Central memory CD8-positive, alpha-beta T cell (primary cell): ENCODE results near the gene CACNB2.

ENCODE experiments used
- ATAC-seq: fragments of 150-1000 bp; cut with Tn5 transposase; replicated peaks from 2 replicates; pipeline ENCODE4 v1.10.0; 2022; ENCODE audit warnings: mild to moderate bottlenecking, moderate FRiP score, moderate number of reproducible peaks; ENCODE audit not compliant: poor library complexity, severe bottlenecking; ENCODE audit errors: extremely low read depth
- DNase-seq, 2 donors: peaks; one replicate each; pipeline ENCODE4 v3.0.0; 2021; ENCODE audit warnings: low spot score in 2 of 2
- H3K27ac Mint-ChIP-seq: one replicate; pipeline ENCODE4 v1.8.0; 2022; ENCODE audit warnings: low read depth, mild to moderate bottlenecking, moderate library complexity, mixed read lengths
- H3K27me3 Mint-ChIP-seq: one replicate; pipeline ENCODE4 v1.8.0; 2022; ENCODE audit warnings: mixed read lengths
- H3K36me3 Mint-ChIP-seq: one replicate; pipeline ENCODE4 v1.8.0; 2022; ENCODE audit warnings: mild to moderate bottlenecking, moderate library complexity, mixed read lengths; ENCODE audit not compliant: insufficient read depth
- H3K4me1 Mint-ChIP-seq: one replicate; pipeline ENCODE4 v1.8.0; 2022; ENCODE audit warnings: mixed read lengths
- H3K4me3 Mint-ChIP-seq: one replicate; pipeline ENCODE4 v1.8.0; 2022; ENCODE audit warnings: mild to moderate bottlenecking, moderate library complexity, mixed read lengths
- H3K9me3 Mint-ChIP-seq: one replicate; pipeline ENCODE4 v1.8.0; 2022; ENCODE audit warnings: mixed read lengths

The CACNB2 gene

GRCh38 chr10:18359812-18360211 lies 219.6 kb downstream of the CACNB2 start:
- ATAC-seq, result no peak
- peaks cover 10% of the 10 kb centered on the region for H3K9me3 Mint-ChIP-seq
- no peaks in the 10 kb centered on the region for H3K36me3 Mint-ChIP-seq
- H3K4me1 Mint-ChIP-seq, result no peaks in the 10 kb centered on the region
- no peak for DNase-seq
- H3K27ac Mint-ChIP-seq, result no peak overlapping the region
- no peak overlapping the region for H3K4me3 Mint-ChIP-seq
- H3K27me3 Mint-ChIP-seq, result no peaks in the 10 kb centered on the region

DNA sequence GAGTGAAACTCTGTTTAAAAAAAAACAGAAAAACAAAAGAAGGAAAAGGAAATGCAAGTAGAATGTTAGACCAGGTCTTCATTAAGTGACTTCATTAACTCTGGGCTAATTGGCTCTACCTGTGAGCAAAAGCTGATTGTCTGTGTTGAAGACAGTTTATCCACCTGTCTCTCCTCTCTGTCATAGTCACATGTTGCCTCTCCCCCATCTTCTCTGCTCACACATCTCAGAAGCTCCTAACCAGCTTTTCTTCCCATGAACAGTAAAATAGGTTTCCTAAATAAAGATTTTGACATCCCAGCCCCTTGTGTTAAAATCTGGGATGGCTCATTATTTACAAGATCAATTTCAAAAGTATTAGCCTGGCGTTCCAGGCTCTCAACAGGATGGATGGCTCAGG lies 222.7 kb downstream of the CACNB2 start:
- no peaks in the 10 kb centered on the region for H3K36me3 Mint-ChIP-seq
- H3K9me3 Mint-ChIP-seq, result peaks cover 10% of the 10 kb centered on the region
- DNase-seq, result no peak
- H3K4me3 Mint-ChIP-seq, result no peak overlapping the region
- no peak overlapping the region for H3K27ac Mint-ChIP-seq
- no peaks in the 10 kb centered on the region for H3K4me1 Mint-ChIP-seq
- ATAC-seq, result no peak
- no peaks in the 10 kb centered on the region for H3K27me3 Mint-ChIP-seq

DNA sequence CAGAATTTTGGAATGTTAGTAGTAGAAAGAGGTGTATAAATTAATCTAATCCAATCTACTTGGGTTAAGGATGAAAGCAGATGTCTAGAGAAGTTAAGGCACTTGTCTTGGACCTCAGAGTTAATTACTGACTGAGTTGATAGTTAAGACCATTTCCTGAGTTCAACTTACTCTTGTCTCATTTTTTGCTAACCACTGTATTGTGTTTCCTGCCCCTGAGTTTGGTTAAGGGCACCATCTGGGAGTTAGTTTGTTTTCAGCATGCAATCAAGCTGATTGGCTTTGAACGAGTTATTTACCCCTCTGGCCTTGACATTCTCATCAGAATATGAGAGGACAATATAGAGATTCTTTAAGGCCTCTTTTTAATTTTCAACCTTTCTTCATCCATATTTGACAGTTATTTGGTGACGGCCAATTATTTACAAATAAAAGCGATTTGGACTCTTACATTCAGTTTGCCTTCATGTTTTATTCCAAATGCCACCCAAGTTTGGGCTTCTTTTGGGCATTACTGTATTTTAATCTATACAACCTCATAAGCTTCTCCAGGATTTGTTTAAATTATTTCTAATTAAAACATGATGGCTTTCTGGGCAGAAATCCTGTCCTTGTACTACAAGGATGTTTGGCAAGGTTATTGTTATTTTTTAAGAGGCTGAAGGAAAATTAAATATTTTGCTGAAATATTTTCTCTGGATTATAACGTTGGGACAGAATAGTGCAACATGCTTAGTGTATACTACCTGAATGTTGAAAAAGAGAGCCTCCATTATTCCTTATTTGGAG lies 225.0 kb downstream of the CACNB2 start:
- Mint-ChIP-seq H3K4me3 (no peak overlapping the region), H3K36me3 (no peaks in the 10 kb centered on the region), H3K4me1 (no peaks in the 10 kb centered on the region), H3K27me3 (no peaks in the 10 kb centered on the region), H3K9me3 (peaks cover 5% of the 10 kb centered on the region), H3K27ac (no peak overlapping the region)
- DNase-seq, result no peak
- ATAC-seq, result no peak

- ATAC-seq, result no peak
- Mint-ChIP-seq H3K36me3 (no peaks in the 10 kb centered on the region), H3K4me1 (no peaks in the 10 kb centered on the region), H3K4me3 (no peak overlapping the region), H3K27me3 (no peaks in the 10 kb centered on the region), H3K9me3 (peaks cover 5% of the 10 kb centered on the region), H3K27ac (no peak overlapping the region)
- DNase-seq, result no peak
These were observed 227.6 kb downstream of the CACNB2 start for GRCh38 chr10:18367840-18368239.

- H3K4me1 Mint-ChIP-seq, result no peaks in the 10 kb centered on the region
- H3K36me3 Mint-ChIP-seq, result no peaks in the 10 kb centered on the region
- no peak for DNase-seq
- H3K9me3 Mint-ChIP-seq, result peaks cover 5% of the 10 kb centered on the region
- ATAC-seq, result no peak
- no peaks in the 10 kb centered on the region for H3K27me3 Mint-ChIP-seq
- H3K27ac Mint-ChIP-seq, result no peak overlapping the region
- H3K4me3 Mint-ChIP-seq, result no peak overlapping the region
These were observed 228.0 kb downstream of the CACNB2 start for GRCh38 chr10:18368273-18368672.

DNA sequence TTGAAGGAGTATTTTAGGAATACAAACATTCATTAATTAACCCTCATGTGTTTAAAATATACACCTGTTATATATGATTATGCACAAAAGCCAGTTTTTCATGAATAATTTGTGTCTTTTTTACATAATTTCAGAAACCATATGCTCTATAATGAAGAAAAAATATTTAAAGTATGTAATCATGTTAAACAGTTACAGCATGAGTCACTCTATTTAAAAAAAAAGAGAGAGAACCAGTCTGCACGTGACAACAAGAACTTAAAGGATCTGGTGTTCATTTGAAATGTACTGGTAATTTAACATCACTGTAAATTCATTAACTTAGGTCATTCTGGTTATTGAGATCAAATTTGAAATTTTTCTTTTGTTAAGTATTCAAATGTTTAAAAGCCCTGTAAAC lies 228.5 kb downstream of the CACNB2 start:
- Mint-ChIP-seq H3K27ac (no peak overlapping the region), H3K27me3 (no peaks in the 10 kb centered on the region), H3K4me3 (no peak overlapping the region), H3K36me3 (no peaks in the 10 kb centered on the region), H3K4me1 (no peaks in the 10 kb centered on the region), H3K9me3 (peaks cover 5% of the 10 kb centered on the region)
- no peak for ATAC-seq
- DNase-seq, result no peak

GRCh38 chr10:18369859-18370473 lies 229.7 kb downstream of the CACNB2 start:
- H3K36me3 Mint-ChIP-seq, result no peaks in the 10 kb centered on the region
- H3K4me1 Mint-ChIP-seq, result no peaks in the 10 kb centered on the region

DNA sequence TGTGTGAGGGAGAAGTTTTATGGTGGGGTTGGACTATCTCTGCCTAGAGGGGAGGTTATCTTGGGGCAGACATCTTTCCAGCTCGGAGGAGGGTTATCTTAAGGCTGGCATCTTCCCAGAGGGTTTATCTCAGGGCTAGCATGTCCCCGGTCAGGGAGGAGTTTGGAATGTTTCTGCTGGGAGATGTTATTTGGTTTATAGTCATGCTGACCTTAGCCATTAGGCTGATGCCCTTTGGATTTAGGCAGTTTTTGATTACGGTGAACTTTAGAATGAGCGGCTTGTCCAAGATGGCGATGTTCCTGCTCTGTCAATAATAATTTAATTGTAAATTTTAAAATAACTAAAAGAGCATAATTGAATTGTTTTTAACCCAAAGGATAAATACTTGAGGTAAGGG lies 236.4 kb downstream of the CACNB2 start:
- DNase-seq (no peak), ATAC-seq (no peak)
- Mint-ChIP-seq H3K4me1 (no peaks in the 10 kb centered on the region), H3K27ac (no peak overlapping the region), H3K36me3 (no peaks in the 10 kb centered on the region), H3K4me3 (no peak overlapping the region), H3K27me3 (no peaks in the 10 kb centered on the region), H3K9me3 (peaks cover 11% of the 10 kb centered on the region)

More at GRCh38 chr10:18369859-18370473, 229.7 kb downstream of the CACNB2 start:
- DNase-seq (no peak), ATAC-seq (no peak)
- H3K9me3 Mint-ChIP-seq, result peaks cover 5% of the 10 kb centered on the region
- H3K27me3 Mint-ChIP-seq, result no peaks in the 10 kb centered on the region
- H3K4me3 Mint-ChIP-seq, result no peak overlapping the region
- H3K27ac Mint-ChIP-seq, result no peak overlapping the region

- ATAC-seq, result no peak
- Mint-ChIP-seq H3K27me3 (no peaks in the 10 kb centered on the region), H3K36me3 (no peaks in the 10 kb centered on the region)
These were observed 237.7 kb downstream of the CACNB2 start for GRCh38 chr10:18377898-18378297.

DNA sequence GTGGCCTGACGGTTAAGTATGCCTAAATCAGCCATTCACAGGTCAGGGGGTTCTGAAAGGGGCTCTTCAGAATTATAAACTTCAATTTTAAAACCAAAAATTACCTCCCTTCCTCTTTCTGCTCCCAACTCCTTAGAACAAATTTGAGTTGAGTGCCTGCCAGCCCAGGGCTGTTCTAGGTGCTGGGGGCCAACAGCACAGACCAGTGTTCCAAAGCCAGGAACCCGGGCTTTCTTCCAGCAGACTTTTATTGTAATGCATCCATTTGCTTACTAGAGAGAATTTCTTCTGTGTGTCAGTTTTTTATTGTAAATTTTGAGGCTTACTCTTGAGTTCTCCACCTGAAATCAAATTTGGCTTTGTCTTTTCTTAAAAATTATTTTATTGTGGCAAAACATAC lies 238.5 kb downstream of the CACNB2 start:
- no peak for ATAC-seq

More at GRCh38 chr10:18377898-18378297, 237.7 kb downstream of the CACNB2 start:
- no peaks in the 10 kb centered on the region for H3K4me1 Mint-ChIP-seq
- peaks cover 11% of the 10 kb centered on the region for H3K9me3 Mint-ChIP-seq
- H3K4me3 Mint-ChIP-seq, result no peak overlapping the region
- DNase-seq, result no peak
- no peak overlapping the region for H3K27ac Mint-ChIP-seq

DNA sequence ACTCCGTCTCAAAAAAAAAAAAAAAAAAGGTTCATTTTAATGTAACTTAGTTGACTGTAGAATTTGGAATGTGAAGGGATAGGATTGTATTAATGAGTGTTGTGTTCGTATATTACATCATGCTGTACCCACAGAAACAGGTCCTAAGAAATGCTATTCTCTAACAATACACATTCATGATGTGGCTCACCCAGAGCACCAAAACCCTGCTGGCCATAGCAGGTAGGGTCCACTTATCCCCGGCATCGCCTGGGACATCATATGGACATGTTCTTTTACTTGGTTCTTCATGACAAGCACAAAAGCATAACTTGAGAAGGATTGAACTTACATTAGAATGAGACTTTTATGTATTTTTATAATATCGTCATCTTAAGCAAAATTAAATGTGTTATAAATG lies 241.5 kb downstream of the CACNB2 start:
- no peak overlapping the region for H3K4me3 Mint-ChIP-seq
- no peaks in the 10 kb centered on the region for H3K4me1 Mint-ChIP-seq
- no peak overlapping the region for H3K27ac Mint-ChIP-seq
- no peaks in the 10 kb centered on the region for H3K27me3 Mint-ChIP-seq
- no peaks in the 10 kb centered on the region for H3K36me3 Mint-ChIP-seq
- DNase-seq (no peak), ATAC-seq (no peak)
- H3K9me3 Mint-ChIP-seq, result no peaks in the 10 kb centered on the region

More for the DNA sequence above, 238.5 kb downstream of the CACNB2 start:
- no peak for DNase-seq
- Mint-ChIP-seq H3K27me3 (no peaks in the 10 kb centered on the region), H3K4me1 (no peaks in the 10 kb centered on the region), H3K9me3 (peaks cover 11% of the 10 kb centered on the region), H3K36me3 (no peaks in the 10 kb centered on the region), H3K27ac (no peak overlapping the region), H3K4me3 (no peak overlapping the region)

- DNase-seq, result no peak
- Mint-ChIP-seq H3K4me3 (no peak overlapping the region), H3K27ac (no peak overlapping the region), H3K27me3 (peaks cover 19% of the 10 kb centered on the region), H3K4me1 (peaks cover 10% of the 10 kb centered on the region), H3K36me3 (no peaks in the 10 kb centered on the region), H3K9me3 (no peaks in the 10 kb centered on the region)
- no peak for ATAC-seq
These were observed 257.7 kb downstream of the CACNB2 start for GRCh38 chr10:18397906-18398305.

DNA sequence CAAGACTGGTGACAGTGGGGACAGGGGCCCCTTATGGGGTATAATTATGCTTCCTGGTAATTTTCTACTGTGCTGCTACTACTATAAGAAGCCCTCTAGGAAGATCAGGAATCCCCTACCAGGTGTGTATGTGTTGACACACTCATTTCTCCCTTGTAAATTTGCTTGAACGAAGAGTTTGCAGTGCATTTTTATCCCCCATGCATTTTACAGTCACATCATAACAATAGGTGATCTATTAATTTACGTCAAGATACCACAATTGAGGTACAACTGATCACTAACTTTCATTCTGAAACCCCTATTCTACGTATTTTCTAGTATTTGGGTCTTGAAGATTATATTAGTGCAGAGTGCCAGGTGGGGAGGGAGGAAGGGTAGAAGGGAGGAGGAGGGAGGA lies 258.9 kb downstream of the CACNB2 start:
- Mint-ChIP-seq H3K4me3 (no peak overlapping the region), H3K36me3 (no peaks in the 10 kb centered on the region), H3K27me3 (peaks cover 19% of the 10 kb centered on the region), H3K4me1 (peaks cover 10% of the 10 kb centered on the region), H3K9me3 (no peaks in the 10 kb centered on the region), H3K27ac (no peak overlapping the region)
- DNase-seq, result no peak
- no peak for ATAC-seq
